CD4-positive, alpha-beta T cell treated with Interleukin-6 for 4 hours (primary cell): ENCODE measurements around the gene GET3.
"Not testable (repeated sequence)": the region's sequence is repeated elsewhere in the genome, so short reads cannot be mapped to it uniquely, and the experiment has no call there.

Experiments used
- DNase-seq: peaks from one replicate; pipeline ENCODE4 v3.0.0-alpha.2; 2020; ENCODE audit warnings: mixed read lengths

The GET3 gene

GRCh38 chr19:12736995-12737834, at the start of gene GET3:
GET3 (plus strand) TSS chr19:12737497; CDS start chr19:12737506, 9 bp downstream.
- DNase-seq = peak; percentile 78

- no peak for DNase-seq
These were observed 48.3 kb upstream of the GET3 start for GRCh38 chr19:12689012-12689411.

- no peak for DNase-seq
These were observed 47.6 kb upstream of the GET3 start for GRCh38 chr19:12689581-12690216.

- DNase-seq = no peak
These were observed 44.3 kb upstream of the GET3 start for GRCh38 chr19:12692960-12693359.

GRCh38 chr19:12694641-12695040, 42.7 kb upstream of the GET3 start:
- no peak for DNase-seq

GRCh38 chr19:12695096-12695495, 42.2 kb upstream of the GET3 start:
- DNase-seq = no peak

- DNase-seq = no peak
These were observed 41.8 kb upstream of the GET3 start for GRCh38 chr19:12695514-12695913.

- DNase-seq = peak; percentile 14
These were observed 41.3 kb upstream of the GET3 start for GRCh38 chr19:12695997-12696365.

- peak; percentile 95 for DNase-seq
These were observed 40.6 kb upstream of the GET3 start, which contains the start of gene FBXW9 for GRCh38 chr19:12696366-12697335. FBXW9 (minus strand) TSS chr19:12696631; CDS start chr19:12696581, 50 bp downstream.

- not testable (repeated sequence) for DNase-seq
These were observed 39.9 kb upstream of the GET3 start for GRCh38 chr19:12697425-12697824.

GRCh38 chr19:12698138-12698537, 39.2 kb upstream of the GET3 start:
- DNase-seq = no peak

GRCh38 chr19:12701596-12702282, 35.6 kb upstream of the GET3 start:
- DNase-seq = no peak

- DNase-seq = no peak
These were observed 34.3 kb upstream of the GET3 start for GRCh38 chr19:12703046-12703445.

GRCh38 chr19:12705169-12705568, 32.1 kb upstream of the GET3 start:
- no peak for DNase-seq

GRCh38 chr19:12705654-12706331, 31.5 kb upstream of the GET3 start:
- DNase-seq = no peak

- no peak for DNase-seq
These were observed 31.0 kb upstream of the GET3 start for GRCh38 chr19:12706332-12706718.

- DNase-seq = no peak
These were observed 28.7 kb upstream of the GET3 start for GRCh38 chr19:12708641-12709040.

GRCh38 chr19:12711187-12711586, 26.1 kb upstream of the GET3 start:
- DNase-seq = no peak

- DNase-seq = not testable (repeated sequence)
These were observed 25.2 kb upstream of the GET3 start for GRCh38 chr19:12712077-12712476.

GRCh38 chr19:12713304-12713703, 24.0 kb upstream of the GET3 start:
- not testable (repeated sequence) for DNase-seq

- DNase-seq = no peak
These were observed 22.2 kb upstream of the GET3 start for GRCh38 chr19:12715102-12715501.

GRCh38 chr19:12715929-12716328, 21.4 kb upstream of the GET3 start:
- DNase-seq = no peak
